NCI-H1930 (cell line): ENCODE measurements around the gene OR56B4.
"Not testable (repeated sequence)": the region's sequence is repeated elsewhere in the genome, so short reads cannot be mapped to it uniquely, and the experiment has no call there.

ENCODE experiments used
- DNase-seq, 2 experiments: peaks; one replicate each; lab custom pipeline; 2025; lab: John Stamatoyannopoulos, UW

Gene OR56B4, protein sequence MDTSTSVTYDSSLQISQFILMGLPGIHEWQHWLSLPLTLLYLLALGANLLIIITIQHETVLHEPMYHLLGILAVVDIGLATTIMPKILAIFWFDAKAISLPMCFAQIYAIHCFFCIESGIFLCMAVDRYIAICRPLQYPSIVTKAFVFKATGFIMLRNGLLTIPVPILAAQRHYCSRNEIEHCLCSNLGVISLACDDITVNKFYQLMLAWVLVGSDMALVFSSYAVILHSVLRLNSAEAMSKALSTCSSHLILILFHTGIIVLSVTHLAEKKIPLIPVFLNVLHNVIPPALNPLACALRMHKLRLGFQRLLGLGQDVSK

DNA sequence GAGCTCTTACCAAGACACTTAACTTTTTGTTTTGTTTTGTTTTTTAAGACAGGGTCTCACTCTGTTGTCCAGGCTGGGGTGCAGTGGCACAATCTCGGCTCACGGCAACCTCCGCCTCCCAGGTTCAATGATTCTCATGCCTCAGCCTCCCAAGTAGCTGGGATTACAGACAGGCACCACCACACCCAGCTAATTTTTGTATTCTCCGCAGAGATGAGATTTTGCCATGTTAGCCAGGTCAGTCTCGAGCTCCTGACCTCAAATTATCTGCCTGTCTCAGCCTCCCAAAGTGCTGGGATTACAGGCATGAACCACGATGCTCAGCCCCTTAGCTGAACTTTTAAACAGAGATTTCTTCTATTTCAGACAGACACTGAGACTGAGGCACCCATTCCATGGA lies at the start of gene OR56B4:
OR56B4 (plus strand) TSS at position 301 of the 400 bp plus-strand sequence; CDS start at position 396, 95 bp downstream.
- not testable (repeated sequence) for DNase-seq

DNA sequence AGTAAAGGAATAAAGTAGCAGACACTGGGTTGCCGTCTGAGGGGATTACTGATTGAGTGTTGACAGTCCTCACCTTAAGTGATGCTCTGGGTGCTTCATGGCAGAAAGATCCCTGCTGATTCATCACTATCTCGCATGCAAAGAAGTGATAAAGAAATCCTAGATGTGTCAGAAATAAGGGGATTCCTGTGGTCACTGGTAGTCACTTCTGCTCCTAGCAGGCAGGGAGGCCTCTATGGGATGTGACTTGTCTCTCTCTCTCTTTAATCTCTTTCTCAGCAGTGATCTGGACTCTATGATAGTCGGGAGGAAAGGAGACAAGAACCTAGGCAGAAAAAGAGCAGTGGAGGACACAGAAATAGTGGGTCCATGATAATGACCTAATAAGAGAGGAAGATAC lies 46.0 kb upstream of the OR56B4 start:
- no peak for DNase-seq

DNA sequence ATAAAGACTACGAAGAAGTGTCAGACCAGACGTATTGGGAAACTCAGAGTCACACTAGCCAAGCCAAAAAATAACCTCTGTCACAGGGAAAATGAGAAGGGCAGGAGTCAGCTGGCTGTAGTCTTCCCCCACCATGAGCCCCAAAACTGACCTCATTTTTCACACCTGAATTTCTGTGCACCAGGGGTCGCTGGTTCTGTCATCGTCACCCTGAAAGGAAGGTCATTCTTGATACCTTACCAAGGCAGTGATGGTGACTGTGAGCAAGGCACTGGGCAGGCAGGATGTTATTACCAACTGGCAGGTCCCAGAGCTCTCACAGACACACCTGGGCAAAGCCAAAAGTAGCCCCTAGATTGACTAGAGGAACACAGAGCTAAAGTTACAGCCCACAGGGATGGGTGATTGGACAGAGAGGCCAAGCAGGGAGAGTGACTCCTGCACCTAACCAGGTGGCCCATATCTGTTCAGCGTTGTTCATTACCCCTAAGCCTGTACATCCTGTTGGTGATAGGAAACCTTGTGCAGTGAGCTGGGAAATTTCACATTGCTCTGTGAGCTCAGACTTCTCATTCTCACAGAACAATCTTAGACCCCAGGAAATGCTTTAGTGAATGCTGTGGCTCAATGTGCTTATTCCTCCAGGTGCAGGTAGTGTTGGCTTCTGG lies 44.7 kb upstream of the OR56B4 start:
- no peak for DNase-seq

DNA sequence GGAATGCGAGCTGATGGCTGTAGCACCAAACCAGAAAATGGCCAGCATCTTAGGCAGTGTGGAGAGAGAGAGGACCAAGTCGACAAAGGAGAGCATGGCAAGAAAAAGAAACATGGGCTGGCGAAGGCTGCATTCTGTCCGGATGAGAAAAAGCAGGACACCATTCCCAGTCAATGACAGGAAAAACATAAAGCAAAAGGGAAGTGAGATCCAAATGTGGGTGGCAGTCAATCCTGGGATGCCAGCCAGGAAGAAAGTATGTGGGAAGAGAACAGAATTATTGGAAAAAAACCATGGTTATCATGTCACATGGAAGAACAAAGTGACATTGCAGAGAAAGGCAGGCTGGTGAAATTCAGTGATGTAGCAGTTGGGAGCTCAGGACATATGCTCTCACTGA lies 40.0 kb upstream of the OR56B4 start:
- no peak for DNase-seq

DNA sequence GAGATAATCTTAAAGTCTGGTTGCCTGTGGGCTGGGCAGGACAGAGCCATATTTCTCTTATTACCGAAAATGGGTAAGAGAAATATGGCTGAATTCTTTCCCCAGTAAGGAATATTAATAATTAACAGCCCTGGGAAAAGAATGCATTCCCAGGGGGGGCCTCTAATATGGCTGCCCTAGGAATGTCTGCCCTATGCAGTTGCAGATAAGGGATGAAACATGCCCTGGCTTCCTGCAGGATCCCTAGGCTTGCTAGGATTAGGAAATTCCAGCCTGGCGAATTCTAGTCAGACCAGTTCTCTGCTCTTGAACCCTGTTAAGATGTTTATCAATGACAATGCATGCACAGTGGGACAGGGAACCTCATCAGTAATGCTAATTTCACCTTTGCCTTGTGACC lies 31.0 kb upstream of the OR56B4 start:
- DNase-seq = not testable (repeated sequence)

DNA sequence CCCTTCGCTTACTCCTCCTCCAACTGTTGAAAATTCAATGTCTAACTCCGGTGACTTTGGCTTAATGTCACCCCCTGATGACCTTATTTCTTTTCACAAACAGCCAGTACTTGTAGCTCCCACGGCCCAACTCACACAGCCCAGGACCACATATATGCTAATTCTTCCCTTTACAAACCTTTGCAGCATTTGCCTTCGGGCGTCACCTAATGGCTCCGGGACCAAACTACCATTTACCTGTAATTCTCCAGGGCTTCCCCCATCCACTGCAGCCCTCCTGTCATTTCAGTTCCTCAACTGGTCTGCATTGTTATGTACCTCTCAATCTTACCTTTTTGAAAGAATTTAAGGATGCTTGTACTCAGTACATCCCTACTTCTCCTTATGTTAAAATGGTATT lies 29.8 kb upstream of the OR56B4 start:
- DNase-seq = no peak

DNA sequence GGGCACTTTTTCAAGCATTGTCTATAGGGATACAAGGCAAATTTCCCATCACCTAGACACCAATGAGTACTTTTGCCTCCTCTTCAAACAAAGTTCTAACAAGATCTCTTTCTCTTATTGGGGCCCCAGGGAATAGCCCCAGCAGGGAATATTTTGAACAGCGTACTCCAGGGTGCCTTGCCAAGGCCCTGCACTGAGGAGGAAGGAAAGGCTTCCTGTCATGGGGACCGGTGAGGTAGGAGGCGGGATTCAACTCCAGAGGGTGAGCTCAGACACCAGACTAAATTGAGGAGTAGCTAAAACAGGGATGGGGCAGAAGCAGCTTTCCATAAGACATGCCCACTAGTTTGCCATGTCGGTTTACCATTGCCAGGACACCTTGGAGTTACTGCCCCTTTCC lies 28.0 kb upstream of the OR56B4 start:
- no peak for DNase-seq

DNA sequence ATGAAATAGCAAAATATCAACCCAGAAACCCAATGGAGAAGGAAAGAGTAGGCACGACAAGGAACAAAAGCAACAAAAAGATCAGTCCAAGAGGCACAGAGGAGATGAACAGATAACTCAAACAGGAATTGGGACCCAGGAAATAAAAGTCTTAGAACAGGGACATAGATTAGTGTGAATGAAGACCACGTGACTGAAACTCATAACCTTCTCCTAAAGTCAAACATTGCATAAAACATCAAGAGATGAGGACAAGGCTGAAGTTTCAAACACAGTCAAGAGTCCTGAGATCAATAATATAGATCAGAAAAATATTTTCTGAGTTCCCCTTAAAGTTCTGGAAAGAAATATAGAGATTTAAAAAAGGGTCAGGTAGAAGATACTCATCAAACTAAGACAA lies 24.4 kb upstream of the OR56B4 start:
- no peak for DNase-seq

DNA sequence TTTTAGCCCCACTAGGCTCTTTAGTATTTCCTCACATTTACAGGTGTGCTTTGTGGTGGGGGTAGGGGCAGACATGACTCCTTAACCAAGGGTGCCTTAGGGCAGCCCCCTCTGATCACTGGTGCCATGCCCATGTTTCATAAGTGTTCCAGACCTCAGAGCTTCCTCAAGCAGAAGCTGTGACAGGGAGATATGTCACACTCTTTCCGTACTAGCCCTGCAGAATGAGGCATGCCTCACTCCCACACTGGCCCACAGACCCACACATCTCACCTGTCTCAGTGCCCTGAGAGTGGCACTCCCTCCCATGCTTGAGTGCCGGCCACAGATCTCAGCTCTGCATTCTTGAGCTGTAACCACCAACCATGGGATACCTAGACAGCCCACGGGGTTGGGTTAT lies 22.9 kb upstream of the OR56B4 start:
- DNase-seq = no peak

DNA sequence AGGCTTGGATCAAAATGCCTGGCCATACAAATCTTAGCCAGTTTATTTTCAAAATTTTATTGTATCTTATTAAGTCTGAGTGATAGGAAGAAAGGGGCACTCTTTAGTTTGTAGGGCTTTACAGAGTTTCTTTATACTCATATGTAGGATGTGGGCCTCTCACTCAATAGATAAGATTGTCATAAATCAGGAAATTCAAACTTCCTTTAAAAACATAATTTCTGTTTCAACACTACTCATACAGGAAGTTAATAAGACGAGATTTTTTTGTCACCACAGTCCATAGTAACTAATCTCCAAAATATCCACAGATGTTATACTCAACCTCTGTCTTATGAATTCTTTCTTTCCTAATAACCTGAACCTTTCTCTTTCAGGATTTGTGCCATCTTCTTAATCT lies 13.3 kb upstream of the OR56B4 start:
- DNase-seq = no peak

DNA sequence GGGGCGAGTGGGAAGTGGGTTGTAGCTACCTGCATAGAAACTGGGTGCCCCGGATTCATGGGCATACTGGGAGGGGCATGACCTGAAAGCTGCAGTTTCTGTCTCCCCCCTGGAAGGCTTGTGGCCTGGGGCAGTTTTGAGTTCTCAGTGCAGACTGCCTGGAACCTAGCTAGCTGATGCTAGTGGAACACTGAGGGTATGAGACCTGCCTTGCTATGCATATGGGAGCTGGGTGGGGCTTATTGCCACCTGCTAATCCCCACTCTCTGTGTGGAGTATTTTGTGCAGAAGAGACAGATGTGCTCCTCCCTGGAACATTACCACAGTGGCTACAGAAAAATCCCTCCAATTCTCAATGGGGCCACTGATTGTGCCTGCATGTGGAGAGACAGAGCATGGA lies 11.7 kb upstream of the OR56B4 start:
- no peak for DNase-seq

DNA sequence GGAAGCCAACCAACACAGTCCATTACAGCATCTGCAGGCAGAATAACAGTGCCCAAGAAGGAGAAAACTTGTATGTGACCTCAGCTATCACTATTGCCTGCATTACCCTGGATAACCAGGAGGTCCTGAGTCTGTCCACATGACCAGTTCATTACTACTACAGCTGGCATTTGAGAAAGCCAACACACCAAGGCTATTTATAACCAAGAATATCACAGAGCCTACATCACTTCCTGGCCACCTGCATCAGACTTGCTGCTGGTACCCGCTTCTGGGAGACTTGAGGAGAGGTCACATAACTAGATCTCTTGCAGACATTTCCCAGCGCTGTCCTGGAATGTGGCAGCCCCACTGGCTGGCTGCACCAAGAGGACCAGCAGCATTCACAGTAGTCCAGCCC lies 11.1 kb upstream of the OR56B4 start:
- DNase-seq = no peak

DNA sequence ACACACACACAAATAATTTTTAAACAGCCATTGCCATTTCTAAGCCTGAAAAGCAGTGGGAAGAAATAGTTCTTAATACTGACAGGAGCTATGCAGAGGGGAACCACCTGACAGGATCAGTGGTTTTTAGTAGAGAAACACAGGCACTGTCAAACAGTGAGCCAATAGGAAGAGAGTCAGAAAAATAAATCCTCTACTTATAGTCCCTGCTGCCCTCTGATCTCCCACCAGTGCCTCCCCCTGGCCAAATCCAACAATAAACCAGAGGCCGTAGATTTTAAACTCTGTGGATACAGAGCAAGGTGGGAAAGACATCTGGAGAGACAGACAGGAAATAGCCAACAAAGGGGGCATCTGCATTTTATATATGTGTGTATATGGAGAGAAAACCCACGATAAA lies 7.9 kb upstream of the OR56B4 start:
- no peak for DNase-seq

DNA sequence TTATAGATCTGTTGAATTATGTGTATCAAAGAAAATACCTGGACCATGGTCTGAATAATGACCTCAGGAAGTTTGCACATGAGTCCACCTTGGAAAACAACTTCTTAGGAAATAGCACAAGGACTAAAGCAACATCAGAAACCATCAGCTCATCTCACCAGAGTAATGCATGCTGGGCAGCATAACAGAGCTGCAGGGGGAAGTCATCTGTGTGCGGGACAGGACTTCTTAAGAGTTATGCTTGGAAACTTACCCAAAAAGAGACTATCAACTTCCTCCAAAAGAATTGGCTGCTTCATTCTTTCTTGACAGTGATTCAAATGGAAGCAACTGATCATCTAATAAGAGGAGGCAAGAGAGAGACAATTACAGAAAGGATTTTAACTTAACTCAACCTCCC lies 2.5 kb downstream of the OR56B4 start:
- DNase-seq = no peak

DNA sequence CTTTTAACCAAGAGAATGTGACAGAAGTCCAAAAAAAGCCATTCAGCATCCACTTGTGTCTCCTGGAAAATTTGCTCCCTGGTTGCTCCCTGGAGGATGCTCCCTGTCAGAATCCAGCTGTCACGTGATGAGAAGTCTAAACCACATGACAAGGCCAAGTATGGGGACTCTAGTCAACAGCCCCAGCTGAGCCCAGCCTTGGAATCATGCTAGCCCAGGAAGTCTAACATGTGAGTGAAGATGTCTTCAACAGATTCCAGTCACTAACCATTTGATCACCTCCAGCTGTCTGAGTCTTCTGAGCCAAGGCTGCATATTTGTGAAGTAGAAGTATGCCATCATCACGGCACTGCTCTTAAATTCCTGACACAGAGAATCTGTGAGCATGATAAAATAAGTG lies 4.2 kb downstream of the OR56B4 start:
- no peak for DNase-seq

DNA sequence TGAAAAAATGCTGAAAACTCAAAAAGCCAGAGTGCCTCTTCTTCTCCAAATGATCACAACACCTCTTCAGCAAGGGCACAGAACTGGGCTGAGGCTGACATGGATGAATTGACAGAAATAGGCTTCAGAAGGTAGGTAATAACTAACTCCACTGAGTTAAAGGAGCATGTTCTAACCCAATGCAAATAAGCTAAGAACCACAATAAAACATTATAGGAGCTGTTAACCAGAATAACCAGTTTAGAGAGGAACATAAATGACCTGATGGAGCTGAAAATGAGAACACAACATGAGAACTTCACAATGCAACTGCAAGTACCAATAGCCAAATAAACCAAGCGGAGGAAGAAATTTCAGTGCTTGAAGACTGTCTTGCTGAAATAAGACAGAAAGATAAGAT lies 9.2 kb downstream of the OR56B4 start:
- no peak for DNase-seq

DNA sequence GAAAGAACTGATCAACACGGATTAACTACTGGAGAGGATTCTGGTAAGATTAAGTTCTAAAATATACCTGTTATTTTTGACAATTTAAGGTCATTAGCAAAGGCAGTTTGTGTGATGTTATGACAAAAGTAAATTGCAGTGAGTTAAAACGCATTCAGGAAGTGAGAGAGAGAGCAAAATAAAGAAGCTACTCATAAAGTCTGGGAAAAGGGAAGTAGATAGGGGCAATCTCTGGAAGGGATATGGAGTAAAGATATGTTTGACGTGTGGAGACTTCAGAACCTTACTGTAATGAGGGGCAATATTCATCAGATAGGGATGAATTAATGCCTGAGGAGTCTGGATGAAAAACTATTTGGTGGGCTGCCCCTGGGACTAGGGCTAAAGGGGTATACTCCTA lies 16.8 kb downstream of the OR56B4 start:
- DNase-seq = no peak

DNA sequence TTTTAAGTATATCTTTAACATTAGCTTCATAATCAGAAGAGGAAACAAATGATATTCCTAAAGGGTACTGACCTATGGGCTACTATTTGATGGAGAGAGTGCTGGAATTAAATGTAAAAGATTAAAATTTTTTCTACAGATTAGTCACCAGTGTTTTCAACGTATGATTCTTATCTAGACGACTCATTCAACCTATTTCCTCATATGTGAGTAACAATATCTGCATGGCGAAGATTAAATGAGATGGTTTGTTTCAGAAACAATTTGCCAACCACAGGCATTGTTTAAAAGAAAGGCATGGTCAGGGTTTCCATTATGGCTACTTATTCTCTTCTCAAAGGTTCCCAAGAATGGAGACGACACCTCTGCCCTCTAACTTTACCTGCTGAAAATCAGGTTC lies 20.4 kb downstream of the OR56B4 start:
- no peak for DNase-seq

DNA sequence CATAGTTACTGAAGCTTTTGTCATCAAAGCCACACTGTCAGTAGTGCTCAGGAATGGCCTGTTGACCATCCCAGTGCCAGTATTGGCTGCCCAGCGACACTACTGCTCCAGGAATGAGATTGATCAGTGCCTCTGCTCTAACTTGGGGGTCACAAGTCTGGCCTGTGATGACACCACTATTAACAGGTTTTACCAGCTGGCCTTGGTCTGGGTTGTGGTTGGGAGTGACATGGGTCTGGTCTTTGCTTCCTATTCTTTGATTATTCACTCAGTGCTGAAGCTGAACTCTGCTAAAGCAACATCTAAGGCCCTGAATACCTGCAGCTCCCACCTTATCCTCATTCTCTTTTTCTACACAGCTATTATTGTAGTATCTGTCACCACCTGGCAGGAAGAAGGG lies 21.5 kb downstream of the OR56B4 start:
- no peak for DNase-seq

DNA sequence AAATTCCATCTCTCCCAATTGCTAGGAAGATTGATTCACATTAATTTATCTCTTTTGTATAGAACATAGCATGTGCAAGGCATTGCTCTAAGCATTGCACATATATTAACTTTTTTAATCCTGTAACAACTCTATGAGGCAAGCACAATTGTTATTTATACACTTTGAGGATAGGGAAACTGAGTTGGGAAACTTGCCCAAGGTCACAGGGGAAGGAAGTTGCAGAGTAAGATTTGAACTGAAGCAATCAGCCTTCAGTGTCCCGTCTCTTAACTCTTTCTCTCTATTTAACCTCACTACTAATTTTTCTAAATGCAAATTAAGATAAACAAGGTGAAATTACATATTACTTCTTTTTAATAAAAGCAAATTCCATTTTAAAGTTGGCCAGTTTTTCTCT lies 22.2 kb downstream of the OR56B4 start:
- no peak for DNase-seq

DNA sequence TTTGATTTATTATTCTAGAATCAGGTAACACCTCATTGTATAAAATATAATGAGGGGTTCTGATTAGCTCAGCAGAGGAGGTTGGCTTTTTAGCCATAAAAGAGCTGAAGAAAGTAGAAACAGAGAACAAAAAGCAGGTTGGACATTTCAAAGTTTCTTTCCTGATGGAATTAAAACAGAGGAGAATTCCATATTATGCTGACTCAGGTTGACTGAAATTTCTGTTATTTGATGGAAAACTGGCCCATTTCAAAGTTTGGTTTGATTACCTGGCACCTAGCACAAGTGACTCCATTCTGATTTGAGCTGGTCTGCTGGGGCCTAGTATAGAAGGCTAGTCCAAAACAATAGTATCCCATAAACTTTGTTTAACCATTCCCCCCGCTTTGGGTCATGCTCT lies 24.9 kb downstream of the OR56B4 start:
- no peak for DNase-seq

DNA sequence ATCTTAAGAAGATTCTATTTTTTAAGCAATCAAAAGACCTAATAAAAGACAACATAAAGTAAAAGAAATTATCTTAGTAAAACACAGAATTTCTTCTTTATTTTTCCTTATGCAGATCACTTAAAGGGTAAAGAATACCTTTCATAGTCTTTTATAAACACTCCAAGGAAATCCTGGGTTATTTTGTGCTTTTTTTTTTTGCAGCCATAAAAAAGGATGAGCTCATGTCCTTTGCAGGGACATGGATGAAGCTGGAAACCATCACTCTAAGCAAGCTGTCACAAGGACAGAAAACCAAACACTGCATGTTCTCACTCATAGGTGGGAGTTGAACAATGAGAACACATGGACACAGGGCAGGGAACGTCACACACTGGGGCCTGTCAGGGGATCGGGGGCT lies 28.5 kb downstream of the OR56B4 start:
- not testable (repeated sequence) for DNase-seq

DNA sequence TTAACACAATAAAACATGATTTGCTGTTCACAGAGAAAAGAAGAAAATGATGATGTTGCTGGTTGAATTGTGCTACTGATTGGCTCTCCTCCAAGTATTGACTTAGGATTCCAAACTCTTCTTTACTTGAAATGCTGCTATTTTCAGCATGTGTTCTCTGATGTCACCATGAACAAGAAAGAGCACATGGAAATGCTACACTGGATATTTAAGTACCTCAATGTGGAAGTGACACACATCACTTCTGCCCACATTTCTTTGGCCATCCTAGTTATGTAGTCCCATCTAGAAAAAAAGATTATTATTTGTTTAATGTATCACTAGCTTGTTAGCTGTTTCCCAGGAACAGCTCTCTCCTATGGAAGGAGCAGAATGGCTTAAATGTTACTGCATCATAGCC lies 35.5 kb downstream of the OR56B4 start:
- no peak for DNase-seq

DNA sequence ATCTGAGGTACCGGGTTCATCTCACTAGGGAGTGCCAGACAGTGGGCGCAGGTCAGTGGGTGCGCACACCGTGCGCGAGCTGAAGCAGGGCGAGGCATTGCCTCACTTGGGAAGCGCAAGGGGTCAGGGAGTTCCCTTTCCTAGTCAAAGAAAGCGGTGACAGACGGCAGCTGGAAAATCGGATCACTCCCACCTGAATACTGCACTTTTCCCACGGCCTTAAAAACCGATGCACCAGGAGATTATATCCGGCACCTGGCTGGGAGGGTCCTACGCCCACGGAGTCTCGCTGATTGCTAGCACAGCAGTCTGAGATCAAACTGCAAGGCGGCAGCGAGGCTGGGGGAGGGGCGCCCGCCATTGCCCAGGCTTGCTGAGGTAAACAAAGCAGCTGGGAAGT lies 36.3 kb downstream of the OR56B4 start:
- DNase-seq = not testable (repeated sequence)
